ENCODE measurements around the gene POU2F1.

Gene POU2F1

GRCh38 chr1:167293057-167293456 lies 72.4 kb downstream of the POU2F1 start:
- no peak for TF ChIP-seq CTCF (conservative IDR thresholded peaks at IDR 0.05)
- H3K27ac ChIP-seq: no peak overlapping the region

- no peak for TF ChIP-seq CTCF (conservative IDR thresholded peaks at IDR 0.05)
- no peak overlapping the region for H3K27ac ChIP-seq
Measured at GRCh38 chr1:167294528-167294927, 73.8 kb downstream of the POU2F1 start.

- TF ChIP-seq CTCF (conservative IDR thresholded peaks at IDR 0.05): no peak
- no peak overlapping the region for H3K27ac ChIP-seq
Measured at GRCh38 chr1:167297222-167298214, 76.8 kb downstream of the POU2F1 start.

GRCh38 chr1:167298325-167298724 lies 77.6 kb downstream of the POU2F1 start:
- H3K27ac ChIP-seq: no peak overlapping the region
- TF ChIP-seq CTCF (conservative IDR thresholded peaks at IDR 0.05): no peak

- H3K27ac ChIP-seq: no peak overlapping the region
- TF ChIP-seq CTCF (conservative IDR thresholded peaks at IDR 0.05): no peak
Measured at GRCh38 chr1:167301355-167301754, 80.7 kb downstream of the POU2F1 start.

- TF ChIP-seq CTCF (conservative IDR thresholded peaks at IDR 0.05): no peak
- no peak overlapping the region for H3K27ac ChIP-seq
Measured at GRCh38 chr1:167304165-167304564, 83.5 kb downstream of the POU2F1 start.

GRCh38 chr1:167305059-167305705 lies 84.5 kb downstream of the POU2F1 start:
- no peak for TF ChIP-seq CTCF (conservative IDR thresholded peaks at IDR 0.05)
- H3K27ac ChIP-seq: no peak overlapping the region

All from VCaP (cell line).